SJCRH30 (cell line): ENCODE data around the gene PLXNB3. TPM values are rescaled to one million over a fixed set of nuclear protein-coding genes. Genes with fewer than 3 reads are reported as not detected.

Experiments used
- DNase-seq, 2 experiments: peaks; one replicate each; pipeline ENCODE4 v3.0.0-alpha.2; 2015 to 2020
- H3K27ac ChIP-seq: fragments of 250-450 bp; sonication (Bioruptor Pico); 2 replicates; pipeline ENCODE4 v1.5.1; 2020; ENCODE audit warnings: mild to moderate bottlenecking, moderate library complexity
- H3K27me3 ChIP-seq: fragments of 250-450 bp; sonication (Bioruptor Pico); 2 replicates; pipeline ENCODE4 v1.5.1; 2020; ENCODE audit warnings: mild to moderate bottlenecking, moderate library complexity
- H3K36me3 ChIP-seq: fragments of 250-450 bp; sonication (Bioruptor Pico); 2 replicates; pipeline ENCODE4 v1.5.1; 2020; ENCODE audit warnings: mild to moderate bottlenecking, moderate library complexity
- H3K4me1 ChIP-seq: fragments of 250-450 bp; sonication (Bioruptor Pico); 2 replicates; pipeline ENCODE4 v1.5.1; 2020; ENCODE audit warnings: mild to moderate bottlenecking, moderate library complexity
- H3K4me3 ChIP-seq: fragments of 250-450 bp; sonication (Bioruptor Pico); 2 replicates; pipeline ENCODE4 v1.5.1; 2020; ENCODE audit warnings: mild to moderate bottlenecking, moderate library complexity
- H3K9me3 ChIP-seq: fragments of 250-450 bp; sonication (Bioruptor Pico); replicated peaks from 2 replicates; pipeline ENCODE4 v1.5.1; 2020; ENCODE audit warnings: mild to moderate bottlenecking, moderate library complexity
- total RNA-seq: library from RNA; depleted of rRNA; stranded (reverse); fragments of >200 nt; shearing (Covaris generic); gene quantifications from 2 replicates; pipeline ENCODE4 v1.2.3, GENCODE V29; 2014

The PLXNB3 gene
- total RNA-seq, 1 experiment from 2014 or later, result 2.0 TPM

DNA sequence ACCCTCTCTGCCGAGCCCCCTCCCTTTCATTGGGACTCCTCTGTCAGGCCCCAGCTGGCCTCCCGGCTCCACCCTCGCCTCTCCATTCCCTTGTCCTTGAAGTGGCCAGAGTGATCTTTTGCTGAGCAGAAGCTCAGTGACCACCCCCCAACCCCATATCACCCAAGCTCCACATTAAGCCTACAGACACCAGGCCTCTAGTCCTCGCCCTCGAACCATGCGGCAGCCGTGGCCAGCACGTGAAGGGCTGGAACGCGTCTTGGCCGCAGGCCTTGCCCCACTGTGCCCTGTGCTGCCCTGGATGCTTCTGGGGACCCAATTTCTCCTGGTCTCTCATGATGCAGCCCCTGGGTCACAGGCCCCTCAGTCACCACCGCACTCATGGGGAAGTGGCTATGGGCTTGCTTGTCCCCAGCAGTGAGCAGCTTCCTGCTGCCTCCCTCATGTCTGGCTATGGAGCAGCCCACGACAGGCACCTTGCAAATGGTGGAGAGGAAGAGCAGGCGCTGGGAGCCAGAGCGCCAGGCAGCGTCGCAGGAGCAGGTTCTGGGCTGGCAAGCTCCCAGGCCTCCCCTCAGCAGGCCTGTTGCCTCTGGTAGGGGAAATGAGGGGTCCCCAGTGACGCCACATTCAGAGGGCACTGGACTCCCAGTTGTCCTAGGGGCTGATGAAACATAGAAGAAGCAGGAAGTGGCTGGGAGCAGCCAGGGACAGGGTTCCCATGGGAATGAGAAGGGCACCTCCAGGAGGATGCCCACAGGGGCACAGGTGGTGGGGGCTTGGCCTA lies 16.0 kb downstream of the PLXNB3 start:
- no peak for DNase-seq
- Histone ChIP-seq H3K27ac (peak overlapping the region; percentile 96), H3K27me3 (no peaks in the 10 kb centered on the region), H3K4me3 (peak overlapping the region; percentile 69), H3K9me3 (no peaks in the 10 kb centered on the region), H3K4me1 (peaks cover 10% of the 10 kb centered on the region; the same call in 1 of the 2 replicates), H3K36me3 (no peaks in the 10 kb centered on the region; the same call in 1 of the 2 replicates)

DNA sequence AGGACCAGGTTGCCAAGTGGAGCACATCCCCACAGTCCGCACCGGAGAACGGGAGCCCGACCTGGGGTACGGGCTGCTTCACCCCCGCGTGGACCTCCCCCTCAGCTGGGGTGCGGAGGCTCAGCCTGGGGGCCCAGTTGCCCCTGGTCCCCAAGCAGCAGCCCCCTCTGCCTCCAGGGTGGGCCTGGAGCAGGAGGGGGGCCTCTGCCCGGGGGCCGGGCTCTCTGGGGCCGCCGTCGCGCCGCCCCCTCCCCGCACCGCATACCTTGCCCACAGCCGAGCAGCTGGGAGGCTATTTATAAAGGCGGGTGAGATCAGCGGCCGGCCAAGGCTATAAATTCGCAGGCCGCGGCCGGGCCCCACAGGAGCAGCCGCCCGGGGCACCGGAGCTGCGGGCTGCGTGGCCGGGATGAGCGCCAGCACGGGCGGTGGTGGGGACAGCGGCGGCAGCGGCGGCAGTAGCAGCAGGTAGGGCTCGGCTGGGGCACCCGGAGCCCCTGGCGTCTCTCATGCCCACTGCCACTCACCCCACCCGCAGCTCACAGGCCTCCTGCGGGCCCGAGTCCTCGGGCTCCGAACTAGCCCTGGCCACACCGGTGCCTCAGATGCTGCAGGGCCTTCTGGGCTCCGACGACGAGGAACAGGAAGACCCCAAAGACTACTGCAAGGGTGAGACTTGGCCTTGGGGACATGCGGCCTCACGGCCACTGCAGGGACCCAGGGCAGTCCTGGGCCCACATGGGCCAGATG lies 16.8 kb downstream of the PLXNB3 start, which contains the start of gene SRPK3:
SRPK3 (plus strand) TSS at position 364 of the 750 bp plus-strand sequence; CDS start at position 410, 46 bp downstream.
- Histone ChIP-seq H3K27ac (peak within 1 kb of the TSS; percentile 96), H3K4me3 (peak within 1 kb of the TSS; percentile 69), H3K27me3 (no peaks in the 10 kb centered on the region), H3K4me1 (peaks cover 10% of the 10 kb centered on the region; the same call in 1 of the 2 replicates), H3K9me3 (no peaks in the 10 kb centered on the region), H3K36me3 (no peaks in the 10 kb centered on the region; the same call in 1 of the 2 replicates)
- peak; percentile 66 to 69 for DNase-seq

DNA sequence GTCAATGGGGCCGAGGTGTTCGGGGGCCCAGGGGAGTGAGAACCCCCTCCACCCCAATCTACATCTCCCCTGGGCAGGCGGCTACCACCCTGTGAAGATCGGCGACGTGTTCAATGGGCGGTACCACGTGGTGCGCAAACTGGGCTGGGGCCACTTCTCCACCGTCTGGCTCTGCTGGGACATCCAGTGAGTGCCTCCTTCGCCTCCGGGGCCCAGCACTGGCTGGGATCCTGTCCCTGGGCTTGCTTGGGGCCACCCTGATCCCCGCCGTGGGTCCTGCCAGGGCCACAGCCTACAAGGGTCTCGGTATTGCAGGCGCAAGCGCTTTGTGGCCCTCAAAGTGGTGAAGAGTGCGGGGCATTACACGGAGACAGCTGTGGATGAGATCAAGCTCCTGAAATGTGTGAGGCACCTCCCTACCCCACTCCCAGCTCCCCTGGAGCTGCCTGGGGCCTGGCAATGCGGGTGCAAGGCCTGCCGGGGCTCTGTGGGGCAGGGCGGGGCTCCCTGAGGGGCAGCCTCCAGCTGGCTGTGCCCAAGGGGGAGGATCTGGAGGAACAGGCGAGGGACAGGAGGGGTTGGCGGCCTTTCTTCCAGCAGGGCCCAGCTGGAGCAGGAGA lies 17.5 kb downstream of the PLXNB3 start:
- H3K9me3 ChIP-seq, result no peaks in the 10 kb centered on the region
- H3K36me3 ChIP-seq, result peaks cover 2% of the 10 kb centered on the region; the same call in 1 of the 2 replicates
- H3K4me1 ChIP-seq, result peaks cover 10% of the 10 kb centered on the region; the same call in 1 of the 2 replicates
- peak overlapping the region; percentile 69 for H3K4me3 ChIP-seq
- H3K27ac ChIP-seq, result peak overlapping the region; percentile 96
- peak; percentile 79 to 80 for DNase-seq
- no peaks in the 10 kb centered on the region for H3K27me3 ChIP-seq

DNA sequence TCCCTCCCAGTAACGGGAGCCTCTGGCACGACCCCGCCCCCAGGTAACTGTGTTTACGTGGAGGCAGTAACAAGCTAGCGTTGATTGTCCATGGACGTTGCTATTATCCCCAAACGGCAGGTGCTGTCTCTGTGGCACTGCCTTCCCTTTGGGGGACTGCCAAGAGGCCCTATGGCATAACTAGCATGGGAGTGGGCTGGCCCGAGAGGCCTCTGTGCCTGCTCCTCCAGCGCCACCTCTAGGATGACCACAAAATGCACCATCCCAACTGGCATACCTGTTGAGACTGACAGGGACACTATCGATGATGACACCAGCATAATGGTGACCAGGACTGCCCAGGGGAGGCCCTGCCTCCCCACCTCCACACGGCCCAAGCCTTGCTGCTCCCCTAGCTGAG lies 18.3 kb downstream of the PLXNB3 start:
- peak; percentile 77 to 81 for DNase-seq
- Histone ChIP-seq H3K4me3 (peak overlapping the region; percentile 69), H3K27ac (peak overlapping the region; percentile 96), H3K36me3 (peaks cover 2% of the 10 kb centered on the region; the same call in 1 of the 2 replicates), H3K9me3 (no peaks in the 10 kb centered on the region), H3K4me1 (peaks cover 10% of the 10 kb centered on the region; the same call in 1 of the 2 replicates), H3K27me3 (no peaks in the 10 kb centered on the region)

DNA sequence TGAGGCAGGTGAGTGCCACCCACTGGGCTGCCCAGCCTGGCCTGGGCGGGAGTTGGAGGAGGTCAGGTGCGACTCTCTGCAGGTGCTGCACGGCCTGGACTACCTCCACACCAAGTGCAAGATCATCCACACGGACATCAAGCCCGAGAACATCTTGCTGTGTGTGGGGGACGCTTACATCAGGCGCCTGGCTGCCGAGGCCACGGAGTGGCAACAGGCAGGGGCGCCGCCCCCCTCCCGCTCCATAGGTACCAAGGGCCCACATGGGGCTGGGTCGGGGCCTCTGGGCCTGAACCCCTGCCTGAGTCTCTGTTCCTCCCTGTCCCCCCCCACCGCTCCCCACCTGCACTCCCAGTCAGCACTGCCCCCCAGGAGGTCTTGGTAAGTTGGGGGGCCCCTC lies 18.8 kb downstream of the PLXNB3 start:
- no peak overlapping the region for H3K4me3 ChIP-seq
- H3K36me3 ChIP-seq, result peaks cover 2% of the 10 kb centered on the region; the same call in 1 of the 2 replicates
- no peaks in the 10 kb centered on the region for H3K27me3 ChIP-seq
- H3K27ac ChIP-seq, result no peak overlapping the region
- no peaks in the 10 kb centered on the region for H3K9me3 ChIP-seq
- H3K4me1 ChIP-seq, result peaks cover 10% of the 10 kb centered on the region; the same call in 1 of the 2 replicates
- no peak for DNase-seq

DNA sequence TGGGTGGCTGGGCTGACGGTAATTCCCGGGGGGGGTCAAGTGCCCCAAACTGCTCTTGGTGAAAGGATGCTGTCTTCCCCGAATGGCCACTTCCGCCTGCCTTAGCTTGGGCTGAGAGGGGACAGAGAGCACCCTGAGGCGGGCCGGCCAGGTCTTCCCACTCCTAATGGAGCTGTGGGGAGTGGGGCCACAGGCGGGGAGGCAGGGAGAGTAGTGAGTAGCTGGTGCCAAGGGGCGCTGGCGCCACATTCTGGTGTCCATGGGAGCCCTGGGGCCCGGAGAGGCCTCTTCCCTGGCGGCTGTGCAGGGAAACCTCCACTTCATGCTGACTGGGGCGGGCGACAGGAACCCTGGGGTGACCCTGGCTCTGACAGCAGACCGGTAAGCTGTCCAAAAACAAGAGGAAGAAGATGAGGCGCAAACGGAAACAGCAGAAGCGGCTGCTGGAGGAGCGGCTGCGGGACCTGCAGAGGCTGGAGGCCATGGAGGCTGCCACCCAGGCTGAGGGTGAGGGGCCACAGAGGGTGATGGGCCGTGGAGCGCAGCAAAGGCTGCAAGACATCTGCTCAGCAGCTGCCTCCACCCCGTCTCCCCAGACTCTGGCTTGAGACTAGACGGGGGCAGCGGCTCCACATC lies 19.4 kb downstream of the PLXNB3 start:
- Histone ChIP-seq H3K27ac (no peak overlapping the region), H3K4me3 (no peak overlapping the region), H3K9me3 (no peaks in the 10 kb centered on the region), H3K4me1 (peaks cover 10% of the 10 kb centered on the region; the same call in 1 of the 2 replicates), H3K36me3 (peaks cover 2% of the 10 kb centered on the region; the same call in 1 of the 2 replicates), H3K27me3 (no peaks in the 10 kb centered on the region)
- no peak for DNase-seq

DNA sequence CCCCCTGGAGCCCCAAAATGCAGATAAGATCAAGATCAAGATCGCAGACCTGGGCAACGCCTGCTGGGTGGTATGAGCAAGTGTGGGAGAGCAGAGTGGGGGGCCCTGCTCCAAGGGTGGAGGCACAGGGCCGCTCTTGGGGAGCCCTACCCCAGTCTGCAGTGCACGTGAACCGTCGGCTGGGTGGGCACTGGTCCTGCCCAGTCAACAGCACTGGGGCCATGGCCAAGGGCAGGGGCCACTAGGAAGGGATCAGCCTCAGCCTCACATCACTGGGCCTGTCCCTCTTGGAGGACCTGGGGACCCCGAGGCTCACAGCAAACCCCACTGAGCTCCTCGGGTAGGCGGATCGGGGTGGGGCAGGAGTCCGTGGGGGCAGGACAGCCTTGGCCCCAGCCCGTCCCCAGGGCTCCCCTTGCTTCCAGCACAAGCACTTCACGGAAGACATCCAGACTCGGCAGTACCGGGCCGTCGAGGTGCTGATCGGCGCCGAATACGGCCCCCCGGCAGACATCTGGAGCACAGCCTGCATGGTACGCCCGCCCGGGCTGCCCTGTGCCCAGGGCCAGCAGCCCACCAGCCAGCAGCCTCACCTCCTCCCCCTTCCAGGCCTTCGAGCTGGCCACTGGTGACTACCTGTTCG lies 20.4 kb downstream of the PLXNB3 start:
- Histone ChIP-seq H3K4me1 (peaks cover 10% of the 10 kb centered on the region; the same call in 1 of the 2 replicates), H3K27ac (no peak overlapping the region), H3K36me3 (peaks cover 2% of the 10 kb centered on the region; the same call in 1 of the 2 replicates), H3K4me3 (no peak overlapping the region), H3K27me3 (no peaks in the 10 kb centered on the region), H3K9me3 (no peaks in the 10 kb centered on the region)
- no peak for DNase-seq

DNA sequence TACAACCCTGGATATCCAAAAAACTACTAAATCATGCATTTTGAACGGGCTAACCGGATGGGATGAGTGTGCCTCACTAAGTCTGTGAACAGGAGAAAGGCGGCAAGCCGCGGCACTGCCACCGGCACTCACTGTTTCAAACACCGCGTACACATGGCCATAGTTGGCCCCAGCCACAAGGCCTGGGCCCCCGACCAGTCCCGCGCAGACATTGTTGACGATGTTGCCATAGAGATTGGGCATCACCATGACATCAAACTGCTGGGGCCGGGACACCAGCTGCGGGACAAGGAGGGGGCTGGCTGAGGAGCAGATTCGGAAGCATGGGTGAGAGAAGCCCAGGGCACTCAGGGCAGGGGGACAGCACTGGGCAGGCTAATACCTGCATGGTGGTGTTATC lies 22.6 kb downstream of the PLXNB3 start:
- no peaks in the 10 kb centered on the region for H3K27me3 ChIP-seq
- H3K27ac ChIP-seq, result no peak overlapping the region
- H3K4me1 ChIP-seq, result peaks cover 4% of the 10 kb centered on the region; the same call in 1 of the 2 replicates
- no peak overlapping the region for H3K4me3 ChIP-seq
- peaks cover 2% of the 10 kb centered on the region; the same call in 1 of the 2 replicates for H3K36me3 ChIP-seq
- DNase-seq, result no peak
- H3K9me3 ChIP-seq, result no peaks in the 10 kb centered on the region

DNA sequence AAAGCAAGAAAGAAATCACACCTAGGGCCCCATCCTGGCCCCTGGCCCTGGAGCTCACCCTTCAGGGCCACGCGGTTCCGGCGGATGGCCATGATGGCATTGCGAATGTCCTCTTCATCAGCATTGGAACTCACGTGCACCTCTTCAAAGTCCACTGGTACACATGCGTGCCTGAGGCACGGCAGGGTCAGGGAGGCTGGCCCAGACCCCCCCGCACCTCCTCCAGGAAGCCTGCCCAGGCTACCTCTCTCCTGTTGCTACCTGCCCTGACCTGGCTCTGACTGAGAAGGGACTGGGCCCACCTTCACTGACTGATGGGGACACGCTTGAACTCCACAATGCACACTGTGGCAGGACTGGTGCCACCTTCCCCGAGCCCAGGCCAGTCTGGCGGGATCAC lies 25.6 kb downstream of the PLXNB3 start:
- Histone ChIP-seq H3K4me3 (no peak overlapping the region), H3K36me3 (peaks cover 2% of the 10 kb centered on the region; the same call in 1 of the 2 replicates), H3K4me1 (no peaks in the 10 kb centered on the region), H3K27ac (no peak overlapping the region), H3K9me3 (no peaks in the 10 kb centered on the region), H3K27me3 (no peaks in the 10 kb centered on the region)
- DNase-seq, result no peak

DNA sequence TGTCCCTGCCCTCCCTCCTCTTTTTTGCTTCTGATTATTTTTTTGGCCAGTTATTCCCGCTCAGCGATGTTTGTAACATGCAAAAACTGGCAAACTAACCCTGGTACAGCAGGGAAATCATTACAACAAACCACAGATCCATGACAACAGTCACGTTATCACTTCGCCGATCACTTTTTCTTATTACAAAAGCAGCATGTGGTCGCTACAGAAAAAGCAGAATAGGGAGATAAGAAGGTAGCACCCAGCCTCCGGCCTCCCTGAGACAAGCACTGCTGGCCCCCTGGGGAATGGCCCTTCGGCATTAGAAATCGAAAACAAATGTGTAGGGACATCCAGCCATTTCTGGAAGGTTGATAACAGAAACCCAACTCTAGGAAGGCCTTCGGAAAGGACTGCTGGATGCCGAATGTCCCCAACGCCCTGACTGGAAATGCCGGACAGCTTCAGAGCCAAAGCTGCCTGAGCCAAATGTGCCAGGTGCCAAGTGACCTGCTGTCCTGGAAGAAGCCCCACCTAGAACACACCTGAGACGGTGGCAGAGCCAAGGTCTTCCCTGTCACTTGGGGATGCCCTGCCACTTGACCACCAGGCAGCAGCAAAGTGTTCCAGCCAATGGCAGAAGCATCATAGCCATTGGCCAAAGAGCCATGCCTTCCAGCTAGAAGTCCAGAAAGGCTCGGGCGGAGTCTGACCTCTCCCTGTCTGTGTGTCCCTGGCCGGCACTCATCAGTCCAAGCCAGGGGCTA lies 27.2 kb downstream of the PLXNB3 start:
- H3K27ac ChIP-seq, result no peak overlapping the region
- H3K4me1 ChIP-seq, result no peaks in the 10 kb centered on the region
- H3K36me3 ChIP-seq, result peaks cover 2% of the 10 kb centered on the region; the same call in 1 of the 2 replicates
- no peaks in the 10 kb centered on the region for H3K9me3 ChIP-seq
- no peaks in the 10 kb centered on the region for H3K27me3 ChIP-seq
- no peak for DNase-seq
- H3K4me3 ChIP-seq, result no peak overlapping the region

DNA sequence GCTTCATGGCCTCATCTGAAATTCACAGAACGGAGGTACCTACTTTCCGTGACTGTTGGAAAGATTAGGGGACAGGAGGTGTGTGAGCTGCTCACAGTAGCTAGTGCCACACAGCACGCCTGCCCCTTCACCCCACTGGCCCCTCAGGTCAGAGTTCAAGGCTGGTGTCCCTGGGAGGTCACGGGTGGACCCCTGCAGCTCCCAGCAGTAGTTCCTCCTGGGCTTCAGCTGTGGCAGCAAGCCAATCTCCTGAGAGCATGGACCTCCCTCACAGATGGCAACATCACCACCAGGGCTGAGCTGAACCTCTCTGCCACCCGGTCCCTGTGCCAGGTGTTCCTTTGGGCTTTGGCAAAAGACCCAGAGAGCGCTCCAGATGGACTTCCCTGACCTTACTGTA lies 28.3 kb downstream of the PLXNB3 start:
- Histone ChIP-seq H3K4me3 (no peak overlapping the region), H3K9me3 (no peaks in the 10 kb centered on the region)

DNA sequence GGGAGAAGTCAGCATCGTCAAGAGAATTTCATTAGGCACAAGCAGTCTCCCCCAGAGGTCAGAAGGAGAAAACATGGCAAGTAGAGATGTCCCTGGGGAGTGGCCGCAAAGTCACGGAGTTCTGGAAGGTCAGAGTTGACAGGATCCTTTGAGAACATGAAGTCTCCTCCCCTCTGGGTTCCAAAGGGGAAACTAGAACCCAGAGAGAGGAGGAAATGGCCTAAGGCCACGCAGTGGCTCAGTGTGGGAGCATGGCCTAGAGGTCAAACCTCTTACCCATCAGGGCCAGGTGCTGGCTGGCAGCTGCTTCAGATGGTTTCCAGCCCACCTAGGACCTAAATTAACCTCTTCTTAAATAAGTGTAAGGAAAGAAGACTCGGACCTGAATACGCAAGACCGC lies 29.2 kb downstream of the PLXNB3 start:
- Histone ChIP-seq H3K4me1 (no peaks in the 10 kb centered on the region), H3K9me3 (no peaks in the 10 kb centered on the region), H3K27ac (peak overlapping the region; percentile 97), H3K27me3 (no peaks in the 10 kb centered on the region), H3K36me3 (peaks cover 4% of the 10 kb centered on the region; the same call in 1 of the 2 replicates), H3K4me3 (peak overlapping the region; percentile 90)
- DNase-seq, result peak in 1 of 2 experiments; percentile 26

More for the DNA sequence above, 28.3 kb downstream of the PLXNB3 start:
- Histone ChIP-seq H3K27ac (no peak overlapping the region), H3K4me1 (no peaks in the 10 kb centered on the region), H3K27me3 (no peaks in the 10 kb centered on the region), H3K36me3 (peaks cover 4% of the 10 kb centered on the region; the same call in 1 of the 2 replicates)
- no peak for DNase-seq
